NCI-H2029 (cell line): ENCODE data around the gene PVALEF.

Source experiments
- DNase-seq: peaks from one replicate; lab custom pipeline; 2025; lab: John Stamatoyannopoulos, UW

Gene PVALEF

DNA sequence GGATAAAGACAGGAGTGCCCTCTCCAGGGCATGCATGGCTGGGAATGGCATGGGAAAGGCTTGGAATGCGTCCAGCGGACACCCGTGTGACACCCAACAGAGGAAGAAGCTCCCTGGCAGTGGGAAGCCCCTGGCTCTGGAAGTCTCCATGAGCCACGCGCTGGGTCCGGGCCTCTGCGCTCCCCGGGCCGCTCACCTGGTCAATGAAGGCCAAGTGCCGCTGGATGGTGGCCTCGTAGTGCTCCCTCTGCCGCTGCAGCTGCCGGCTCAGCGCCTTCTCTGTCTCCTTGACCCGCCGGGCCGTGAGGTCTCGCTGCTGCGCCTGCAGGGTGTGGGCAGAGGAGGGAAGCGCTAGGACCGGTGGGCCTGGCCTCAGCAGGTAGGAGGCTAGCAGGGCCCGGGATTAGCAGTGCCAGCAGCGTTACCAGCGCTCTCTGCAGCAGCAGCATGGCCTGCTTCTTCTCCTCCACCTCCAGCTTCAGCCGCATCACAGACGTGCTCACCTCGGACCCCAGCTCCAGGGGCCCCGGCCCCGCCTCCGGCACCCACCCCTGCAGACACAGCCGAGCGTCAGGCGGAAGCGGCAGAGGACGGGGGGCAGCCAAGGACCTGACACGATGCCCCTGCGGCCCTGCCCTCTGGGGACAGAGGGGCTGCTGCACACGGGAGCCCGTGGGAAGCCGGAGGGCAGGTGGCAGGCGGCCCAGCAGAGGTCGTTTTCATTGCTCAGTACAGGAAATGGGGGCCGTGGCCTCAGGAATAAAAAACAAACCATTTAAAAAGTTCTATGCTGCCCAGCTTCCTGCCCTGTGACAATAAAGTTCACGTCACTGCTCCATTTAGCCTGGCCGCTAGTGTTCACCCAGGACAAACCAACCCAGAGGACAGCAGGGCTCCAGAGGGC, 31.4 kb downstream of the PVALEF start:
- DNase-seq: no peak

DNA sequence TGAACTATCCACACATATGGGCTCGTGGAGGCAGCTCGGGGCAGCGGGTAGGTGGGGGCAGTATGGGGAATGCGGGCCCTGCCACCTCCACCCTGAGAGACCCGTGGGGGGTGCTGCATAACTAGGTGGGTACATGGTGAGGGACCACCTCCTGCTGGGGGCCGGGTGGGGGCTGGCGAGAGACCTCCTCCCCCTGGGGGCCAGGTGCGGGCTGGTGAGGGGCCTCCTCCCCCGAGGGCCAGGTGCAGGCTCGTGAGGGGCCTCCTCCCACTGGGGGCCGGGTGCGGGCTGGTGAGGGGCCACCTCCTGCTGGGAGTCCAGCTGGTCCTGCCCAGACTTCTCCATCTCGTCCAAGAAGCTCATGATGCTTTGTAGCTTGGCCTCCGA, 32.1 kb downstream of the PVALEF start:
- no peak for DNase-seq

GRCh38 chr17:81197831-81198490, 32.7 kb downstream of the PVALEF start:
- no peak for DNase-seq

GRCh38 chr17:81198826-81199481, 33.6 kb downstream of the PVALEF start:
- DNase-seq: no peak

DNA sequence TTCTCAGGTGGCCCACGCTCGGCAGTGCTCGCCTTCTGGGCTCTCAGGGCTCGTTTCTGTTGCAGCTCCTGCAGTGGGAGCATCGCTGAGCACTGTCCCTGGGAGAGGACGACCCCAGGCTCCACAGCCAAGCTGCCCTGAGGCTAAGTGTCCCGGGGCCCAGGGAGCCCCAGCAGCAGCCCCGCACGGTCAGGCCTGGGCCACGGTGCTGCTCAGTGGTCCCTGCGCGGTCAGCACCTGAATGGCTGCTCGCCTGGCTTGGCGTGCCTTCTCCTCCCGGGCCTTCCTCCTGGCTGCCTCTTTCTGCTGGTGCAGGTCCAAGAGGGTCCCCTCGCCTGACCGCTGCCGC, 34.1 kb downstream of the PVALEF start:
- no peak for DNase-seq

- DNase-seq: no peak
These were observed 34.9 kb downstream of the PVALEF start for GRCh38 chr17:81200201-81200600.

GRCh38 chr17:81200695-81201580, 35.6 kb downstream of the PVALEF start:
- no peak for DNase-seq

DNA sequence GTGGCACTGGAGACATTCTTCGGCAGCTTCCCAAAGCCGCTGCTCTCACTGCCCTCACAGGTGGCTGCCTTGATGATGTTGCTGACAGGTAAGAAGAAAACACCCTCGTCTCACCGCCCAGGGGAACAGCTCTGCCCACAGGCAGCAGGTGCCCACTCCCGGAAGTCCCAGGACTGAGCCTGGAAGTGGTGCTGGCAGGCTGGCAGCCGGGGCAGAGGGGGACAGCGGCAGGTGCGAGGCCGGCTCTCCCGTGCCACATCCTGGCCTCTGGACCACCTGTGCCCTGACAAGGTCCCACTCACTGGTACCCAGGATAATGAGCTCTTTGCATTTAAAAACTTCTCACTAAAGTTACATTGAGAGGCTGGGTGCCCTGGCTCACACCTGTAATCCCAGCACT, 37.0 kb downstream of the PVALEF start:
- no peak for DNase-seq

GRCh38 chr17:81203136-81203535, 37.8 kb downstream of the PVALEF start:
- no peak for DNase-seq

- DNase-seq: no peak
These were observed 39.3 kb downstream of the PVALEF start for GRCh38 chr17:81204578-81204977.

GRCh38 chr17:81206166-81206565, 40.9 kb downstream of the PVALEF start:
- no peak for DNase-seq

DNA sequence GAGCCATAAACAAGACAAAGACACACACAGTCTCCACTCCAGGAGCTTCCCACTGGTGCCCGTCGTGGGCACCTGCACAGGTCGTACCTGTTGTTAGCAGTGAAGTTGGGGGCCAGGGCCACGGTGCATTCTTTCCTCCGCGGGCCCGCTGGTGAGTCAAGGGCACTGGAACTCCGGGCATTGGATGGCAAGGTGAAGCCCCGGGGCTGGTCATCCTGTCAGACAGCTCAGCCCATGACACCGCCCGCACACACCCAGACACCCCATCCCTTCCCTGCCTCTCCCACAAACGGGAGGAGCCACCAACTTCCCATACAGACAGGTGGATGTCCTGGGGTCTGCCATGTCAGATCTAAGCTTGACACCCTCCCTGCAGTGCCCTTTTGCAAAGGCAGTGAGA, 41.4 kb downstream of the PVALEF start:
- no peak for DNase-seq

- DNase-seq: no peak
These were observed 42.6 kb downstream of the PVALEF start for GRCh38 chr17:81207610-81208581.

DNA sequence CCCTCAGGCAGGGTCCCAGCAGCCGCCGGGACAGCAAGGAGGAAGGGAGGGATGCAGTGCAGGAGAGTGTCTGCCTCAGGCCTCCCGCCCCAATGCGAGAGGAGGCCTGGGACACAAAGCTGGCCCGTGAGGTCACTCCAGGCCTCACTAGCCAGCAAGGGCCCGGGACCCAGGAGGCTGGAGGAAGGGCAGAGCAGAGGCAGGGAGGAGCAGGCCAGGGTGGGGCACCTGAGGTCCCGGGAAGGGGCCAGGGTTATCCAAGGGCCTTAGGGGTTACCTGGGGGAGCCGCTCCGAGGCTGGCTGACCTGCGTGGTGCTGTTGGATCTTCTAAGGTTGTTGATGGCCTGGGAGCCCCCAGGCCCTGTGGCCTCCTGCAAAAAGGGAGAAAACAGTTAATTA, 43.3 kb downstream of the PVALEF start:
- no peak for DNase-seq

GRCh38 chr17:81209141-81209540, 43.8 kb downstream of the PVALEF start:
- DNase-seq: no peak

- DNase-seq: no peak
These were observed 45.2 kb downstream of the PVALEF start for GRCh38 chr17:81210466-81210865.

DNA sequence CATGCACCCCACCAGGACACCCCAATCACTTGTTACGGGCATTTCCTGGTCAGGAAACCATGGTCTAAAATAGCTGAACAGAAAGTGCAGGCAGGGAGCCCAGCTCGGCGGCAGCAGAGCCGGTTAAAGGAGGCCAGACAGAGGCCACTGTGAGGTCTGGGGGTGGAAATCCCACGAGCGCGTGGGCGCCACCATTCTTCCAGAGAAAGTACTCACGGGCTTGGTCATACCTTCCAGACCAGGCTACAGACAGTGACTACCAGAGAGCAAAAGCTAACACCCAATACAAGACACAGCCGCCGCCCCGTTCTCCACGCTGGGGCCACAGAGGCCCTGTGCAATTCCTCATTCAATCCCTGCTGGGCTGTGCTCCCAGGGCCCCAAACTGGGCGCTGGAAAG, 45.6 kb downstream of the PVALEF start:
- DNase-seq: no peak

GRCh38 chr17:81212365-81212764, 47.1 kb downstream of the PVALEF start:
- DNase-seq: no peak

- no peak for DNase-seq
These were observed 48.7 kb downstream of the PVALEF start for GRCh38 chr17:81213978-81214377.

DNA sequence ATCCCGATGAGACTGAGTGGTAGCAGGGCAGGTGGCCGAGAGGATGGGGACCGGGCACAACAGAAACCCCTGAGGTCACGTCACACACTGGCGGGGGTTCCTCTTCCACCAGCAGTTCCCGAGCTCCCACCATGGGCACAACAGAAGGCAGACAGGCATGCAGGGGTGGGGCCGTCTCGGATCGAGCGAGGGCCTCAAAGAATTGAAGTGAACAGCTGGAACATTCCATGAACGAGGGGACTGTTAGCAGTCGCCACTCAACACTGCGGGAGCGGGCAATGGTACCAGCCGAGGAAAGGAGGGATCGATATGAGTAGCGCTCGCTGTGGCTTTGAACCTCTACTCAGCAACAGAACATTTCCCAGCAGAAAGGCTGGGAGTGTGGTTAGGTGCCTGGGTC, 52.2 kb downstream of the PVALEF start:
- no peak for DNase-seq

DNA sequence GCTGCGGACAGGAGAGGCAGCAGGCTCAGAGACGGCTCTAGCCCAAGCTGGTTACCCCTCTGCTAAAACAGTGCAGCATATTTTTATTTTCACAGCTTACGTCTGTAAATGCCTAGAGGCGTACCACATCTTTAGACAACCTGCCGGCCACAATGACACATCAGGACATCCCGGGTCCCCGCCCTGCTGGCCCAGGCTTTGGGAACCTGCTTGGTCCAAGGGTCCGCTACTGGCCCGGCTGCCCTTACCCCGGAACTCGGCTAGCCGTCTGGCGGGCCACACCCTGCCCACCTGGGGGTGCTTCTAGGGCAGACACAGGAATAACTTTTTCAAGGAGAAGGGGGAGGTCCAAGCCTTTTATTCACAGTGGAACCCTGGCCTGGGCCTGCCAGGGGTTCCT, 53.2 kb downstream of the PVALEF start:
- no peak for DNase-seq
